OCI-LY1 (cell line): Measurements from ENCODE around the gene DOCK10.

Source experiments
- H2AFZ ChIP-seq: fragments of 200-600 bp; sonication (generic), shearing (Covaris generic); 2 replicates; pipeline ENCODE4 v1.6.0; 2014; ENCODE audit warnings: antibody characterized with exemption, mild to moderate bottlenecking, low read length
- H3F3A ChIP-seq: fragments of 200-600 bp; sonication (generic), shearing (Covaris generic); 2 replicates; pipeline ENCODE4 v1.6.0; 2014; ENCODE audit warnings: mild to moderate bottlenecking, antibody characterized with exemption, low read length, moderate library complexity; ENCODE audit not compliant: insufficient read depth
- H3K27ac ChIP-seq: fragments of 200-600 bp; sonication (generic); 2 replicates; pipeline ENCODE4 v1.5.1; 2014; ENCODE audit warnings: low read length, mixed run types, mild to moderate bottlenecking, low read depth; ENCODE audit not compliant: poor library complexity, severe bottlenecking
- H3K27me3 ChIP-seq: fragments of 200-600 bp; sonication (generic); 2 replicates; pipeline ENCODE4 v1.6.0; 2014; ENCODE audit warnings: antibody characterized with exemption, mild to moderate bottlenecking, low read length, moderate library complexity; ENCODE audit not compliant: insufficient read depth
- H3K36me3 ChIP-seq: fragments of 200-600 bp; sonication (generic); 2 replicates; pipeline ENCODE4 v1.6.1; 2014; ENCODE audit warnings: mild to moderate bottlenecking, antibody characterized with exemption, low read length, moderate library complexity, mixed read lengths; ENCODE audit not compliant: insufficient read depth
- H3K4me1 ChIP-seq: fragments of 200-600 bp; sonication (generic); 2 replicates; pipeline ENCODE4 v1.5.1; 2014; ENCODE audit warnings: mild to moderate bottlenecking, low read length, moderate library complexity; ENCODE audit not compliant: insufficient read depth, severe bottlenecking
- H3K4me2 ChIP-seq: fragments of 200-600 bp; sonication (generic), shearing (Covaris generic); 2 replicates; pipeline ENCODE4 v1.6.1; 2014; ENCODE audit warnings: low read length
- H3K4me3 ChIP-seq: fragments of 200-600 bp; sonication (generic); 2 replicates; pipeline ENCODE4 v1.5.1; 2014; ENCODE audit warnings: low read length, low read depth, mild to moderate bottlenecking, mixed read lengths; ENCODE audit not compliant: poor library complexity, severe bottlenecking
- H3K79me2 ChIP-seq: fragments of 200-600 bp; shearing (Covaris generic); 2 replicates; pipeline ENCODE4 v1.6.1; 2016; ENCODE audit warnings: mixed run types, low read length, mixed read lengths; ENCODE audit not compliant: insufficient read depth
- H3K9ac ChIP-seq: fragments of 200-600 bp; sonication (generic), shearing (Covaris generic); 2 replicates; pipeline ENCODE4 v1.6.1; 2014; ENCODE audit warnings: mild to moderate bottlenecking, low read length, mixed read lengths
- H3K9me2 ChIP-seq: fragments of 200-600 bp; sonication (generic), shearing (Covaris generic); 2 replicates; pipeline ENCODE4 v1.6.1; 2014; ENCODE audit warnings: low read depth, mild to moderate bottlenecking, low read length, mixed read lengths
- H3K9me3 ChIP-seq: fragments of 200-600 bp; shearing (Covaris generic); 2 replicates; pipeline ENCODE4 v1.6.1; 2014; ENCODE audit warnings: low read length, mixed read lengths
- H4K20me1 ChIP-seq: fragments of 200-600 bp; sonication (generic), shearing (Covaris generic); 2 replicates; pipeline ENCODE4 v1.6.0; 2016; ENCODE audit warnings: mild to moderate bottlenecking, low read length; ENCODE audit not compliant: insufficient read depth
- CTCF ChIP-seq: fragments of 200-600 bp; sonication (generic), shearing (Covaris generic); IDR thresholded peaks from 2 replicates; pipeline ENCODE4 v1.5.1; 2017; ENCODE audit warnings: mild to moderate bottlenecking, antibody characterized with exemption, low read length, moderate library complexity, mixed read lengths
- EZH2 ChIP-seq: fragments of 200-600 bp; sonication (generic), shearing (Covaris generic); IDR thresholded peaks from 2 replicates; pipeline ENCODE4 v1.8.0; 2017; ENCODE audit warnings: borderline replicate concordance, mixed run types, mild to moderate bottlenecking, antibody characterized with exemption, low read length, moderate library complexity, mixed read lengths

The DOCK10 gene

GRCh38 chr2:224893848-224894247 lies 148.4 kb downstream of the DOCK10 start:
- no peaks in the 10 kb centered on the region for H3K79me2 ChIP-seq
- H3K36me3 ChIP-seq: no peaks in the 10 kb centered on the region
- no peaks in the 10 kb centered on the region for H3K9me2 ChIP-seq
- no peak overlapping the region for H3K9ac ChIP-seq
- TF ChIP-seq EZH2 (no peak), CTCF (no peak)
- H3K4me1 ChIP-seq: peaks cover 11% of the 10 kb centered on the region
- no peak overlapping the region for H2AFZ ChIP-seq
- no peaks in the 10 kb centered on the region for H3K9me3 ChIP-seq
- H4K20me1 ChIP-seq: no peaks in the 10 kb centered on the region
- H3F3A ChIP-seq: no peaks in the 10 kb centered on the region
- no peak overlapping the region for H3K27ac ChIP-seq
- no peak overlapping the region for H3K4me3 ChIP-seq
- no peaks in the 10 kb centered on the region for H3K27me3 ChIP-seq
- H3K4me2 ChIP-seq: no peak overlapping the region

- Histone ChIP-seq H2AFZ (no peak overlapping the region), H3K4me1 (peaks cover 11% of the 10 kb centered on the region)
Measured at GRCh38 chr2:224892574-224893204, 149.6 kb downstream of the DOCK10 start.

GRCh38 chr2:224890372-224890771 lies 151.9 kb downstream of the DOCK10 start:
- Histone ChIP-seq H3K36me3 (peaks cover 1% of the 10 kb centered on the region; the same call in 1 of the 2 replicates), H3K79me2 (no peaks in the 10 kb centered on the region), H3K4me2 (no peak overlapping the region), H3K9ac (no peak overlapping the region), H3K27me3 (no peaks in the 10 kb centered on the region), H3K9me3 (no peaks in the 10 kb centered on the region), H4K20me1 (no peaks in the 10 kb centered on the region), H3K4me3 (no peak overlapping the region), H3F3A (no peaks in the 10 kb centered on the region), H3K4me1 (peaks cover 11% of the 10 kb centered on the region), H3K9me2 (no peaks in the 10 kb centered on the region), H3K27ac (no peak overlapping the region), H2AFZ (no peak overlapping the region)
- TF ChIP-seq EZH2 (no peak), CTCF (no peak)

More at GRCh38 chr2:224892574-224893204, 149.6 kb downstream of the DOCK10 start:
- no peak for TF ChIP-seq CTCF
- TF ChIP-seq EZH2: no peak
- H3K9ac ChIP-seq: no peak overlapping the region
- H3K27me3 ChIP-seq: no peaks in the 10 kb centered on the region
- H4K20me1 ChIP-seq: no peaks in the 10 kb centered on the region
- no peak overlapping the region for H3K4me3 ChIP-seq
- no peaks in the 10 kb centered on the region for H3K36me3 ChIP-seq
- no peak overlapping the region for H3K4me2 ChIP-seq
- H3K9me3 ChIP-seq: no peaks in the 10 kb centered on the region
- no peak overlapping the region for H3K27ac ChIP-seq
- no peaks in the 10 kb centered on the region for H3K9me2 ChIP-seq
- no peaks in the 10 kb centered on the region for H3F3A ChIP-seq
- no peaks in the 10 kb centered on the region for H3K79me2 ChIP-seq
